Endothelial cell of umbilical vein (primary cell): ENCODE measurements around the gene ADSL.

Experiments
- EZH2 ChIP-seq: IDR thresholded peaks from 2 replicates; pipeline ENCODE4 v1.6.1; 2012; ENCODE audit warnings: borderline replicate concordance, low read depth, mild to moderate bottlenecking, moderate library complexity, low read length, inconsistent platforms; ENCODE audit not compliant: severe bottlenecking
- FOS ChIP-seq: IDR thresholded peaks from 2 replicates; pipeline ENCODE4 v1.6.1; 2011; ENCODE audit warnings: mild to moderate bottlenecking, low read length, moderate library complexity, borderline replicate concordance; ENCODE audit not compliant: insufficient read depth
- GATA2 ChIP-seq: IDR thresholded peaks from 2 replicates; pipeline ENCODE4 v1.7.0; 2011; ENCODE audit warnings: low read depth, mild to moderate bottlenecking, moderate library complexity, mixed read lengths, low read length; ENCODE audit not compliant: insufficient read length, insufficient read depth
- MYC ChIP-seq: IDR thresholded peaks from one replicate; pipeline ENCODE4 v1.6.1; 2011; ENCODE audit warnings: mild to moderate bottlenecking, low read depth, low read length
- POLR2A ChIP-seq: IDR thresholded peaks from 2 replicates; pipeline ENCODE4 v1.6.1; 2012; ENCODE audit warnings: low read depth, mild to moderate bottlenecking, control low read depth, low read length
- POLR2AphosphoS5 ChIP-seq: IDR thresholded peaks from 2 replicates; pipeline ENCODE4 v1.6.1; 2012; ENCODE audit warnings: low read depth, mild to moderate bottlenecking, control low read depth, low read length, moderate library complexity; ENCODE audit not compliant: insufficient read depth
- TF ChIP-seq, protein P1 (sequence below), 2 donors: IDR thresholded peaks; 1 replicate in 1 of 2; 2 replicates in 1 of 2; pipeline ENCODE4 v1.5.1; 2011; ENCODE audit warnings: low read length in 2 of 2, mild to moderate bottlenecking in 2 of 2, moderate library complexity in 2 of 2, control low read depth in 1 of 2, inconsistent platforms in 1 of 2, low read depth in 1 of 2; ENCODE audit not compliant: insufficient read depth in 1 of 2; ENCODE audit errors: extremely low read depth in 1 of 2

DNA sequence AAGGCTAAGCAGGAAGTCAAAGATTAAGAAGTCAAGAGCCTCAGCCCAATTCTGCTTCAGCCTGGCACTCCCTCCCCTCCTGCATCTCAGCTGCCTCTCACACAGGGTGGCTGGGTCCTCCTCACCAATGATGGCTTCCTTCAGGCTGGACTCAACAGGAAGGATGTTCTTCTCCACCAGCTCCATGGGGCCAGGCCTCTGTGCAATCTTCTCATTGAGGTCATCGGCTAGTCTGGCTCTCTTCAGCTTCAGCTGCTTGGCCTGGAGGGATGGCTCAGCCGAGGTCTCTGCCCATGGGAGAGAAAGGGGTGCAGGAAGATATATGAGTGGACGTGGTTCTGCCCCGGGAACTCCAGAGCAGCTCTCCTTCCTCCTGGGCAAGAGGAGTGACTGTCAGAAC, 83.2 kb downstream of the ADSL start:
- no peak for TF ChIP-seq POLR2A
- no peak for TF ChIP-seq POLR2AphosphoS5
- TF ChIP-seq, protein P1, sequence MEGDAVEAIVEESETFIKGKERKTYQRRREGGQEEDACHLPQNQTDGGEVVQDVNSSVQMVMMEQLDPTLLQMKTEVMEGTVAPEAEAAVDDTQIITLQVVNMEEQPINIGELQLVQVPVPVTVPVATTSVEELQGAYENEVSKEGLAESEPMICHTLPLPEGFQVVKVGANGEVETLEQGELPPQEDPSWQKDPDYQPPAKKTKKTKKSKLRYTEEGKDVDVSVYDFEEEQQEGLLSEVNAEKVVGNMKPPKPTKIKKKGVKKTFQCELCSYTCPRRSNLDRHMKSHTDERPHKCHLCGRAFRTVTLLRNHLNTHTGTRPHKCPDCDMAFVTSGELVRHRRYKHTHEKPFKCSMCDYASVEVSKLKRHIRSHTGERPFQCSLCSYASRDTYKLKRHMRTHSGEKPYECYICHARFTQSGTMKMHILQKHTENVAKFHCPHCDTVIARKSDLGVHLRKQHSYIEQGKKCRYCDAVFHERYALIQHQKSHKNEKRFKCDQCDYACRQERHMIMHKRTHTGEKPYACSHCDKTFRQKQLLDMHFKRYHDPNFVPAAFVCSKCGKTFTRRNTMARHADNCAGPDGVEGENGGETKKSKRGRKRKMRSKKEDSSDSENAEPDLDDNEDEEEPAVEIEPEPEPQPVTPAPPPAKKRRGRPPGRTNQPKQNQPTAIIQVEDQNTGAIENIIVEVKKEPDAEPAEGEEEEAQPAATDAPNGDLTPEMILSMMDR (IDR thresholded peaks at IDR 0.05; ENCODE audit: extremely low read depth in 1 of 2, insufficient read depth in 1 of 2, low read depth in 1 of 2, low read length in 2 of 2) = no peak
- TF ChIP-seq GATA2 = no peak
- no peak for TF ChIP-seq EZH2
- no peak for TF ChIP-seq MYC
- no peak for TF ChIP-seq FOS
